NCI-H345 treated with DMSO at 0.1 percent for 48 hours (cell line): ENCODE measurements around the gene ATG2A.
"Not testable (repeated sequence)": the region's sequence is repeated elsewhere in the genome, so short reads cannot be mapped to it uniquely, and the experiment has no call there.

ENCODE experiments used
- DNase-seq: peaks from one replicate; lab custom pipeline; 2025; ENCODE audit not compliant: unreplicated experiment; lab: John Stamatoyannopoulos, UW

The ATG2A gene

DNA sequence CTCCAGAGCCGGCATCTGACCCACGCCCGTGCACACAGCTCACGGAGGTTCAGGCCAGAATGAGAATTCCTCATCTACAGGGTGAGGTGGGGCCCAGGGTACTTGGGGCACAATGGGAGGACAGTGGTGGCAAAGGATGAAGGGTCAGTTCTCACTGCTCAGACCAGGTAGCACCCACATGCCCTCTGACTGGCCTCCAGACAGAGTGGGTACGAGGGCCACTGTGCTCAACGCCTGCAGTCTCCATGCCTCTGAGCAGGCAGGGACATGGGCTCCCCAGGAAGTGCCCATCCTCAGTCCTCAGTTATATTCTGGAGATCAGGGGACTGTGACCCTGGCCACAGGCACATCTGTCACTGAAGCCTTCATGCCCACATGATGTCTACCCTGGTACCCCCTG, 59.5 kb downstream of the ATG2A start:
- DNase-seq: no peak

DNA sequence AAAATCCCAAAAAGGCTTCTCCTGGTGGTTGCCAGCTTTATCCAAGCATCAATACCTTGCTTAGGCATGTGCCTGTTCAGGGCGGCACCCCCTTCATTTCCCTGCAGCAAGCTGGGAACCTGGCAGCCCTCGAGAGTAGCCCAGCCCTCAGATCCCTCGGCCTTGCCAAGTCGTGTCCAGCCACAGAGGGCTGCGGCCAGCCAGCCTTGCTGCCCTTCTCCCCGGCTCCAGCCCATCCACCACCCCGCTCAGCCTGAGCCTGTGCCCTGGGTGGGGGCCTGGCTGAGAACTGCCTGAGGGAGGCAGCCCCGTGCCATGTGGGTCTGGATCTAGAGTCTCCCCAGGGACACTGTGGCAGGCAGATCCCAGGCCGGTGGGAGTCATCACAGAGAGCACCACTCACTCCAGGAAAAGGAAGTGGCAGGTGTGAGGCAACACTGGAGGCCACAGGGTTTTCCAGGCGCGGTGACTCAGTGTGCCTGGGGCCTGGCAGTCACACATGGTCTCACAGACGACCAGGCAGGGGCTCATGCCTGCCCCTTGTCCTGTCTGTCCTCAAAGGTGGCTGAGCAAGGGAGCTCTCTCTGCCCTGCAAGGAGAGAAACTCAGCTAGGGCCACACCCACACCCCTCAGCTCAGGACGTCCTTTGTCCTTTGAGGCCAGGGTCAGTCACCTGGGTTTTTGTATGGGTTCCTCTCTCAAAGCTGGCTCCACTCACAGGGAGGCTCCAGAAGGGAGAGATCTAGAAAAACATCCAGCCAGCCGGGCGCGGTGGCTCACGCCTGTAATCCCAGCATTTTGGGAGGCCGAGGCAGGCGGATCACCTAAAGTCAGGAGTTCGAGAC, 60.4 kb downstream of the ATG2A start:
- no peak for DNase-seq

DNA sequence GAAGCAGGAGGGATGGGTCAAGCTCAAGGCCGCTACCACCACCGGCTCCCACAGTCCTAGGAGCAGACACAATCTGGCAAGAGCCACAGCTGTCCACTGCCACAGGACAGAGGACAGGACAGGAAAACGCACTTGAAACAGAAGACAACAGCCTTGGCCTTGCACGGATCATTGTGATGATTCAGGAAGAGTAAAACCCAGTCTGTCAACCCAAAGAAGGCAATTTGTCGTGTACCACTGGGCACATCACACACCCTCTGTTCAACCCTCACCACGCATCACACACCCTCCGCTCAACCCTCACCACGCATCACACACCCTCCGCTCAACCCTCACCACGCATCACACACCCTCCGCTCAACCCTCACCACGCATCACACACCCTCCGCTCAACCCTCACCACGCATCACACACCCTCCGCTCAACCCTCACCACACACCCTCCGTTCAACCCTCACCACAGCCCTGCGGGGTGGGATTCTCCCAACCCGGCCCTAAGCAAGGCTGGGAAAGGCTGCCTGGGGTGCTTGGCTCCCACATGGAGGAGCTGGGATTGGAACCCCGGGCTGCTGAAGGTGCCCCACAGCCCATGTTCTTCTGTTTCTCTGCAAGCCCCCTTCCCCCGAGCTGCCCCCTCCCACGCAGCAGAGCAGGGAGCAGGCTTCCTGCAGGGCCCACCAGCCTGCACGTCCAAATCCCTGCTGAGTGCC, 61.3 kb downstream of the ATG2A start:
- no peak for DNase-seq

DNA sequence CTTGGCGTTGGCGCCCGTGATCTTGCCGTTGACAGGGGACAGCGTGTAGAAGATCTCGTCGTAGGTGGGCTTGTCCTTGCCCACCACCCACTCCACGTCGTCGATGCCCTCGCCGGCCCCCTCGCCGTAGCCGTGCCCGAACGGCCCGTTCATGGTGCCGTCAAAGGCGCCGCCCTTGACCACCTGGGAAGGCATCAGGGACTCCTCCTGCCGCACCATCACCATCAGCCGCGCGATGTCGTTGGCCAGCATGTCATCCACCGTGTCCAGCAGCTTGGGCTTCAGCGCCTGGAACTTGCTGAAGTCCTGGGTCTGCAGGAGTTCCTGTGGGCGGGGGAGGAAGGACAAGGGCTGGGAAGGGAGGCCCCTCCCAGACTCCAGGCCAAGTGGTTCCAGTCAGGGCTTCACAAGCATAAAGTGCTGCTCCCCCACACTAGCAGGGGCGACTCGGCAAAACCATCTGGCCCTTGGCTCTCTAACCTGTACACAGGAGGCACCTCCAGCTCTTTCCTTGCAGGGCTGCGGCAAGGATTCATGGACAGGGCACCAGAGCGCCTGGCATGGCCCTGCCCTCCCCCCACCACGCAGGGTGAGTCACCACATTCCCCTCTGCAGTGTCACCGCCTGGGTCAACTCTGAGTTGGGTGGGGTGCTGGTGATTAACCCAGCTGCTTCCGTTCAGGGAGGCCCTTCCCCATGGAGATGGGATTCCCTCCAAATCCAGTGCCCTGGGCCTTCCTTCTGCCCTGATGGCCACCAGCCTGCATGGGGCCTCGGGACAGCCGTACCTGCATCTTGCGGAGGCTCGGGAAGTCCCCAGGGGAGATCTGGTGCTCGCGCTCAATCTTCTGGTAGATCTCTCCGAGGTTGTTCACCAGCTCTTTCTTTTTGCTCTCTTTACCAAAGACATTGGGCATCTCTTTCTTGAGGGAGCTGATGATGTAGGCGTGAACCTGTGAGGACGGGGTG, 62.2 kb downstream of the ATG2A start:
- DNase-seq: no peak

DNA sequence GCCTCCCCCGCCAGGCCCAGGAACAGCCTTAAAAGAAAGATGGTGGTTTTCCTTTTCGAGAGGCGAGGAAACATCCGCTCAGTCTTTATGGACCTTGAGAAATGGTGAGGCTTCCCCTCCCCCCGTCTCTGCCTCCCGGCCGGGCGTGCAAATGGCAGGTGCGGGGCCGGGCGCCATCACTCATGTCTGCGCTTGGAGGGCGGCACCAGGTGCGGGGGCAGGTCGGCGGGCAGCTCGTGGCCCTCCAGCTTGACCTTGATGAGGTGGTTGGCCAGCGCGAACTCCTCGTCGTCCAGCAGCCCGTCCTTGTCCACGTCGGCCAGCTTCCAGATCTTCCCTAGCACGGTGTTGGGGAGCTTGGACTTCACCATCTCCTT, 62.9 kb downstream of the ATG2A start:
- no peak for DNase-seq

DNA sequence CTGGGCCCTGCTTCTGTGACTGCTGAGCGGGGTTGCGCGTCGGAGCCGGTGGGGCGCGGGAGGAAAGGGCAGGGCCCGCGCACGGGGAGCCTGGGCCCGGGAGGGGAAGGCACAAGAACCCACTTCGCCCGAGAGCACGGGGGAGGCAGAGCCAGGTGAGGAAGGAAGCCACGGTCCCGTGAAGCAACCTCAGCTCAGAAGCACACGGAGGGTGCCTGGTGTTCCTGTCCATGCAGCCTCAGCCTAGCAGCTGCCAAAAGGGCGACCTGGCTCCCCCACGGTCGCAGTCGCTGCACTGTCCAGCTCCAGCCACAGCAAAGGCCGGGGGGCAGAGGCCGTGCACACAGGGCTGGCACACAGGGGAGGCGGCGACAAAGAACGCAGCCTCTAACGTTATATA, 63.3 kb downstream of the ATG2A start:
- no peak for DNase-seq

DNA sequence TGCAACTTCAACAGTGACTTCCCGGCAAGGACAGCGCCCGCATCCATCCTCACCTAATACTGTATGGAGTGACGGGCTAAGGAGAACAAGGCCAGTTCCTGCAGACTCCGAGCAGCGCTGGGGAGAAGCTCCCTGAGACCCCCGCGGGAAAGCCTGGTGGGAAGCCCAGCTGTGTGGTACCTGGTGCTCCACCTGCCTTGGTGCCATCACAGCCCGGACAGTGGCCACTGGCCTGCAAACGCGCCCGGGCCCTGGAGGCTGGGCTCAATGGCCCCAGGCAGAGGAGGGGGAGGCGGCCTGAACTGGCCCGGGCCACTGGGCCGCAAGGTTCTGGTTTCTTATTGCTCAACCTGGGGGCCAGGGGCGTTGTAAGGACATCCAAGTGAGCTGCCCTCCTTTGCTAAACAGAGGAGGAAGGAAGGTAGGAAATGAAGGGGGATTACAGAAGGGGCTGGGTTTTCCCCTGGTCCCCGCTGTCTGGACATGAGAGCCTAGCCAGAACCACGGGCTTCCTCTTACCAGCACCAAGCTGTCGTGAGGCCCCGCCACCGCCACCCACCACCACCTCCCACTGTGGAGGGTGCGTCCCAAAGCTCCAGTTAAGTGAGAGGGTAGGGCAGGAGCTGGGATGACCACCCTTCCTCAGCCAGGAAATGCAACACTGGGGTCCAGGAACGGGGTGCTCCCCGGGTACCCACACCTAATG, 64.1 kb downstream of the ATG2A start:
- no peak for DNase-seq

DNA sequence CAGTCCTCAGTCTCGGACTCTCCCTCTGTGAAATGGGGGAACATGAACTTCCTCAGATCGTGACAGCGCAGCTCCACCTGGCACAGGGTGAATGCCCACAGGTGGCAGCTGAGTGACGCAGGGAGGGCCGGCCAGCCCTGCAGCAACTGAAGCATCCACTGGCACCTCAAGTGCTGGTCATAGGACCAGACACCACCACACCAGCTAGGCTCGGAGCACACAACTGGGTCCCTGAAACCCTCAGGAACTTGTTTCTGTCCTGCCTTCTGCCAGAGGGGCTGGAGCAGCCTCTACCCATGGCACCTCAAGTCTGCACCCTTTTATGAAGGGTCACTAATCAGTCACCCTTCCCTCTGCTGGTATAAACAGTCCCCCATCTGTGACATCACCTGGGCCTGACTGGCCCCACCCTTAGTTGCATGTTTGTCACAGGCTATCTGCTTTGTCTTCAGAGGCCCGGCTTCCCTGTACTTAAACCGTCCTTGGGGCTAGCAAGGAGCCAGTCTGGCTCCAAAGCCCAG, 65.1 kb downstream of the ATG2A start:
- no peak for DNase-seq

DNA sequence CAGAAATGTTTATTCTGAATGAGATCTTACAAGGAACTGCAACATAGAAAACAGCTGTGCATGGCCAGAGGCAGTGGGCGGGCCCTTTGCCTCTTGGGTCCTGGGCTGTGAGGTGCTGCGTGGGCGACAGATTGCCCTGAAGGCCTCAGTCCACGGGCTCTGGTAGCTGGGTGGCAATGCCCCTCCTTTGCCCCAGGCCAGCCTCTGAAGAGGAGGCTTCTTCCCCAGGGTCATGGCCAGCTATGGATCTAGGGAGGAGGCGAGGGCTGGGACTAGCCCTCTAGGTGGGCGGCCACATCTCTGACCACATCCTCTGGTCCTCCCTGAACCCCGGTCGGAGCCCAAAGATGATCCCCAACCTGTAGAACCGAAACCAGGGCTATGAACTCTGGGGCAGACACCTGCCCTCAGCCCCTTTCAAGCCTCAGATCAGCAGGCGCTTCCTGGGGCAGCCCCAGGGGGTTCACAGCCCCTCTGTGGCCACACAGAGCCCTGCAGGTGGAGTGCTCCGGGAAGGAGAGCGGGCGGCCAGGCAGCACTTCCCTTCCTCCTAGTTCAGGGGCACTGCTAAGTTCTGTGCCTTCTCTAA, 65.9 kb downstream of the ATG2A start:
- DNase-seq: no peak

DNA sequence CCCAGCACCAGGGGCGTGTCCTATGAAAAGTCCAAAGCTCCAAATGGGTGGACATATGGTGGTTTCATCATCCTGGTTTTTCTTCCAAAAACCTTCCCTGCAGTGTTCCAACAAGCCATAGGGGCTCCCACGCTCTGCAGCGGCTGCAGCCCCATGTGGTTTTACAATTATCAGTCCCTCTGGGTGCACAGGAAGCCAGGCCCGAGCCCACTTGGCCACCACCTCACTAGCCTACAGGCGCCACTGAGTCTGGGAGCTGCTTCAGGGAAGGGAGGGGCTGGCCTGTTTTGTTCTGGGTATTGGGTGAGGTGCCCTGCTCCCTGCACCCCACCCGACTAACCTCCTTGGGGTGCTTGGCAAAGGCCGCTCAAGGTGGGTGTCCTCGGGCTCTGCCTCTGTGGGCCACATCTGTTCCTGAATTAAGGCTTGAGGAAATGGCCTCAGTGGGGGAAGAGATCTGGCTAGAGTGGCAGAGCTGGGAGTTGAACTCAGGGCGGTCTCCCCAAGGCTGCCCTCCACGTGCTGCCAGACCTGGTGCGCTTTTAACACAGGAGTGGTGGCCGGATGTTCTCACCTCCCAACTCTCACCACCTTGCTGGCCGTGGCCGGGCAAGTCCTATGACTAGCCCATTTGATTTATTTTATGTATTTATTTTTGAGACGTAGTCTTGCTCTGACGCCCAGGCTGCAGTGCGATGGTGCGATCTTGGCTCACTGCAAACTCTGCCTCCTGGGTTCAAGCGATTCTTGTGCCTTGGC, 67.2 kb downstream of the ATG2A start:
- no peak for DNase-seq

DNA sequence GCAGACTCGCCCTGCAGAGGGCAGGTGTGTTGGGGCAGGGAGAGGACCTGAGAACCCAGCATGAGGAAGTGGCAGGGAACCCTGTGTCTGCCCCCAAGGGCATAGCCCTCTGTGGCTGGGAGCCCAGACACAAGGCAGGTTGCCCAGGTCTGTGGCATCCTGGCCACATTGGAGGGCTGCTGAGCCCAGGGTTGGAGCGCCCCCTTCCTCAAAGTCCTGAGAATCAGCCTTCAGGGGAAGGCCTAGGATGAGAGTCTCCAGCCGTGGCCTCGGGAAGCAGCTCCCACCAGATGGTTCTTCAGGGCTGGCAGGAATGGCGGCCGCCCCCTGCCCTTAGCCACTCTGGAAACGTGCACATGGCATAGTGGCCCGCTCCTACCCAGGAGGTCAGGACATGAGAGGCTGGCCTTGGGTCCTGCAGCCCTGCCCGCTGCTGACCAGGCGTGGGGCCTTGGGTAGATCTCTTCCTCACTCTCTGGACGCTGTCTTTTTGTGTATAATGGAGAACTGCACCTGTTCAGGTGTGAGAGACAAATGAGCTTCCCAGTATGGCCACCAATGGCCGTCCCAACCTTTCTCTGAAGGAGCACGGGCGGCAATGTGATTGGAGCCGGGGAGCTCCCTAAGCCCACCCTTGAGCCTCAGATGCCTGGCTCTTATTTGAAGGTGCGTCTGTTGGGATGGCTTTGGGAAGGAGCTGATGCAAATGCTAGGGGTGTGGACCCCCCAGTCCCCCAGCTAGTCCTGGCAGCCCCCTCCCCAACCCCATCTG, 68.0 kb downstream of the ATG2A start:
- DNase-seq: no peak

DNA sequence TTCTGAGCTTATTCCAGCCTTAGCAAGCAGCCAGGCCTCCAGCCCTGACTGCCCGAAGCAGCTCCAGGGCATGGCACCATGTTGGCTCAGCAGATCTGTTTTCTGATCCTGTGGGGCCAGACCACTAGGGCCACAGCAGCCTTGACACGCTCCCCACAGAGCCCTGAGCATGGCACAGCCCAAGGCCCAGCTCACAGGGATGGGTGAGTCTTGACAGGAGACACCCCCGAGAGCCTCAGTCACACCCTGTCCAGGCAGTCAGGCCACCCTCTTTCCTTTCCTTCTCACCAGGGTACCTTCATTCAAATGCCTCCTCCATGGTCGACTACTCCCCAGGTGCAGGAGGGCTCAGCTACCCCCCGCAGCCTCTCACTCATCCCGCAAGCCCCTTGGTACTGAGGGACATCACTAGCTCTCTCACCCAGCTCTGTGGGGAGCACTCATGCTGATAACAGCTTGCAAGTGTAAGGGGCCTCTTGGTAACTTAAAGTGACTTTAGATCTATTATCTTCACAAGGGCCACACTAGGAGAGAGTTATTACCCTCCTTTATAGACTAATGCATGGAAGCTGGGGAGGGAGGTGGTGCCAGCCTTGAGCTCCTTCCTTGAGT, 68.7 kb downstream of the ATG2A start:
- no peak for DNase-seq

DNA sequence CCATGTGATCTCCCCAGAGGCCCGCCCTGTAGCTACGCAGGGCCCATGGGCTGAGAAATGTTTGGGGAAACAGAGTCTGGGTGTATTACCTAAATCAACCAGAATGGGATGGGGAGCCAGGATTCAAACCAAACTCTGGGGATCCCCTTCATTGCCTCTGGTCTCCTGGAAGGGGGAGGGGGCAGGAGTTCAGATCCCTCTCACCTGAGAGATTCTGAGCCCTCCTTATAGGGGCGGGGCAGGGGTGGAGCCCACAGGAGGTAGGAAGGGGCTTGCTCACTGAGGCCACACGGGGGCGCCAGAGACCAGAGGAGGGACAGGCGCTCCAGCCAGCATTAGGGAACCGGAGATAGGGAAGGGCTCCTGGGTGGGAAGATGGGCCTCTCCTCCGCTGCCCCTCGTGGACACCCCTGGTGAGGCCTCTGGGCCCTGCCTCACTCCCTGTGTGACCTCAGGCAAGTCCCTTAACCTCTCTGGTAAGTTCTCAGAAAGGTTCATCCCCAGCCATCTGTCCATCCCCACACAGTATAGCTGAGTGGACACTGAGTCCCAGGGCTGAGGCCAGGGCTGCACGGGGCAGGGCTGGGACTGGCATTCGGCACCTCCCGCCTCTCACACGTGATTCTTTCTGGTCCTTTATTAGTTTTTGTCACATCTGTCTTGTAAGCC, 69.9 kb downstream of the ATG2A start:
- peak; percentile 78 for DNase-seq

DNA sequence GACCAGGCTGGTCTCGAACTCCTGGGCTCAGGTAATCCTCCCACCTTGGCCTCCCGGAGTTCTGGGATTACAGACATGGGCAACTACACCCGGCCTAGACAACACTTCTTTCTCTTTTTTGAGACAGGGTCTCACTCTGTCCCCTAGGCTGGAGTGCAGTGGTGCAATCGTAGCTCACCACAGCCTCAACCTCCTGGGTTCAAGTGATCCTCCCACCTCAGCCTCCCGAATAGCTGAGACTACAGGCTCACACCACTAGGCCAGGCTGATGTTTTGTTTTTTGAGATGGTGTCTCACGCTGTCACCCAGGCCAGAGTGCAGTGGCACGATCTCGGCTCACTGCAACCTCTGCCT, 71.3 kb downstream of the ATG2A start:
- not testable (repeated sequence) for DNase-seq

DNA sequence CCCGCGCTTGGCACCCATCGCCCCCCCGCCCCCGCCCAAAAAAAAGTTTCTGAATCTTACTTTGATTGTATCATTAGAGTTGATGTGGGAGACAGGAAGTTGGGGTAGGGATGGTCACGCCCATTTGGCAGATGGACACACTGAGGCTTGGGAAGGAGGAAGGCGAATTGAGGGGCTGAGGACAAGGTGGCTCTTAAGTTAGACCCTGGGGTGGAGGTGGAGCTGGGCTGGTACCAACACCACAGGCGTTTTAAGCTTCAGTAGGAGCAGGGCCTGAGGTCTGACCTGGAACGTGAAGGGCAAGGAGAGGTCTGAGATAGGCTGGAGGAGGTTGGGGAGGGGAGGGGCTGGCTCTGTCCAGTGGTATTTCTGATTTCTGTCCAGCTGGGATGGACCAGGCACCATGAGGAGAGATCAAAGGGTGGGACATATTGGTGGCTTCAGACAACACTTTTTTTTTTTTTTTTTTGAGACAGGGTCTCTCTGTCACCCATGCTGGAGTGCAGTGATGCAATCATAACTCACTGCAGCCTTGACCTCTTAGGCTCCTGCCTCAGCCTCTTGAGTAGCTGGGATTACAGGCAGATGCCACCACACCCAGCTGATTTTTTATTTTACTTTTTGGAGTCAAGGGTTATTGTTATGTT, 71.8 kb downstream of the ATG2A start:
- no peak for DNase-seq
